GM12865 (cell line): ENCODE results near the gene TNNI3K.

Source experiments
- DNase-seq: peaks from one replicate; pipeline ENCODE4 v3.0.0; 2010; ENCODE audit warnings: low read depth
- H3K4me3 ChIP-seq: 2 replicates; pipeline ENCODE4 v1.5.1; 2011; ENCODE audit warnings: mild to moderate bottlenecking, low read depth, low read length, control low read depth
- CTCF ChIP-seq: IDR thresholded peaks from 2 replicates; pipeline ENCODE4 v1.5.1; 2011; ENCODE audit warnings: low read length, control low read depth, low read depth, inconsistent platforms; ENCODE audit not compliant: insufficient read depth; ENCODE audit errors: missing control alignments

The TNNI3K gene

DNA sequence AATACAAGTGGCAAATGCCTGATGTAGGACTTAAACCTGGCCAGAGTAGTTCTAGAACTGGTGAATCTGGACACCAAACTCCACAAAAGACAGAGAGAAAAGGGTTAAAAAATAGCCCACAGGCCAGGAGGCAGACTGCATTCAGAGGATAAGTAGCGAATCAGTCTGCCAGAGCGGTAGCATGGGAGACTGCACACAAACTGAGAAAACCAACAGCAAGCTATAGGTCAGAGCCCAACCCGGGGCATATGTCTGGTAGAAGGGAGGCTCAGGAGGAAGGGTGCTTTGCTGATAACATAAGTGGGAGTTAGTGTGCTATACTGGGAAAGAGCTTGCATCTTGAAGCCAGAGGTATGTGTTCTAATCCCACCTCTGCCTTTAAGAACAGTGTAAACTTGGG is 273.3 kb downstream of the TNNI3K start:
- no peak for TF ChIP-seq CTCF

DNA sequence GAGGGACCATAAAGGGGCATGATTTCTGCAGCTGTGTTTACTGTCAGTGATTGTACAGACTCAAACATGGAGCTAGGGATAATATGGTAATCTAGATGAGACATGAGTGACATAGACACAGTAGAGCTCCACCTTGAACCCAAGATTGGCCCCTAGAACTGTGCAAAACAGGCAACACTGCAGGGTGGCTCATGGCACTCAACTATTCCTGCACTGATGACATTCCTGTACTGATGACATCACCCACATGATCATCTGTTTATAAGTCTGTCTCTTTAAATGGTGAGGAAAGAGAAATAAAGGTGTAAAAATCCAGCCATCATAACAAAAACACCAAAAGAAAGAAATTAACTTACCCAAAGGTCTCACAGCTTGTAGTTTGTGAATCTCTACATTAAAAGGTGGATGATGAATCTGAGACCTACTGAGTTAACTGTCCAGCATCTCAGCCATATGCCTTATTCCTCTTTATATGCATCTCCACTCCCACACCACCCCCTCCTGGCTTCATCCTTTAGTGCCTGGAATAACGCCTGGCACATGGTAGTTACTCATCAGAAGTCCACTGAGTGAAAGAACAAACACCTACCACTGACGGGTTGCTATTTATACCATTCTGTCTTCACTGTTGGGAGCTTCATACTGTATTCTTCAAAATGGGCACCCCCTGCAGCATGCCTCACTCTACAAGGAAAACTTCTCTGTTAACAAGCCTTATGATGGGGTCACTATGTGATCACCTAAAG is 277.2 kb downstream of the TNNI3K start, which contains the start of gene LRRC53:
Gene LRRC53 (minus strand): TSS at position 442 of the 746 bp plus-strand sequence. CDS start 29,262 bp downstream, outside the sequence.
- no peak for TF ChIP-seq CTCF
- no peak for DNase-seq
- no peak within 1 kb of the TSS for H3K4me3 ChIP-seq

More for the DNA sequence above, 273.3 kb downstream of the TNNI3K start:
- H3K4me3 ChIP-seq: no peak overlapping the region
- no peak for DNase-seq

DNA sequence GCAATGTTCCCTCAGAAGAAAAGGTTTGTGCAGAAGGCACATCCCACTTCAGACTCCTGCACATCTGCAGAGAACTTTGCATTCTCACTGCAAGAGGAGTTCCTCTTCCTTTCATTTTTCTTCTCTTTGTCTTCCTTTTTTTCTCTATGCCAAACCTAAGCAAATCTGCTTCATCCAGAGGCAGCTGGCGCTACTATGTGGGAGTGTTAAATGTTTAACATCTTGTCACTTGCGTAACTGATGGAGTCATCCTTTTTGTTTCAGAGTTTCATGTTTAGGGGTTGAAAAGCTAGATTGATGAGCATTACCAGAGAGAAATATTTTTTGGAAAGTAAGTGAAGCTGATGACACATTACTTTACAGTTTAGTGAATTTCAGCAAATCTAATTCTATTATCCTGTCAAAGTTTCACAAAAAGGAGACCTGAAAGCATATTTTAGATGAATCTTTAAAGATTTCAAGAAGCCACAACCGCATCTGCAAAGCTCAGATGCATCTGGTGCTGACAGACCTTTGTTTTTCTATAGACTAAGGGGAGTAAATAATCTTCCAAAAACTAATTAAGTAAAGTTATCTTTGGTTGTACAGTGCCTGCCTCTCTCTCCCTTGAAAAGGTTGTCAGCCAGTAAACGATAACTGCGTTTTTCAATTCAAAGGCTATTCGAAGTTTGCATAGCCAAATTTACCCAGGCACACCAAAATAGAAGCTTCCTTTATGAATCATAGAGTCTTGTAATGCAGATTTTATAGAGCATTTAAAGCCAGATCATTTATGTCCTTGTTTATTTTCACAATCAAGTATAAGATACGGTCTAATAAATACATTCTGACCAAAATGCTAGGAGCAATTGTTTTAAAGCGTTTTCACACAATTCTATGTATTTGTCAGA is 278.5 kb downstream of the TNNI3K start:
- DNase-seq: no peak
- H3K4me3 ChIP-seq: no peak overlapping the region
- no peak for TF ChIP-seq CTCF

- no peak overlapping the region for H3K4me3 ChIP-seq
- TF ChIP-seq CTCF: no peak
- DNase-seq: peak; percentile 61
Measured at GRCh38 chr1:74517599-74518051, 282.4 kb downstream of the TNNI3K start.

- TF ChIP-seq CTCF: no peak
- no peak overlapping the region for H3K4me3 ChIP-seq
- no peak for DNase-seq
Measured at GRCh38 chr1:74522148-74522547, 287.0 kb downstream of the TNNI3K start.

GRCh38 chr1:74523873-74524480 is 288.8 kb downstream of the TNNI3K start:
- H3K4me3 ChIP-seq: no peak overlapping the region
- DNase-seq: no peak
- no peak for TF ChIP-seq CTCF
